Endothelial cell of umbilical vein (primary cell): ENCODE measurements around the gene DNMT3L. TPM values are rescaled to one million over a fixed set of nuclear protein-coding genes. Genes with fewer than 3 reads are reported as not detected.

Source experiments
- BruUV-seq: library from RNA; stranded (reverse); fragments of 400-500 nt; replicated peaks from 2 replicates; lab custom pipeline; 2021; lab: Mats Ljungman, UMichigan
- CTCF ChIA-PET: fragments of 300-600, 350-600 bp; sonication (Branson Sonifier 250); formaldehyde crosslinking; loops from one replicate; lab custom pipeline; 2021; ENCODE audit warnings: antibody characterized with exemption, inconsistent platforms; lab: Charles Lee
- POLR2A ChIA-PET: fragments of 300-600, 350-600 bp; sonication (Branson Sonifier 250); formaldehyde crosslinking; loops from one replicate; lab custom pipeline; 2021; ENCODE audit warnings: antibody characterized with exemption, inconsistent platforms; lab: Charles Lee
- DNase-seq: peaks from one replicate; pipeline ENCODE4 v3.0.0-alpha.2; 2011; ENCODE audit warnings: low read depth, low spot score
- FAIRE-seq: peaks from 2 replicates; lab custom pipeline; 2011; peaks lifted over from hg19 to GRCh38; lab: Jason Lieb, UNC
- H2AFZ ChIP-seq: 2 replicates; pipeline ENCODE4 v1.6.0; 2012; ENCODE audit warnings: low read depth, low read length, control low read depth, inconsistent platforms
- H3K27ac ChIP-seq: 2 replicates; pipeline ENCODE4 v1.5.1; 2011; ENCODE audit warnings: low read depth, mild to moderate bottlenecking, control low read depth, low read length, moderate library complexity; ENCODE audit not compliant: insufficient read depth
- H3K27me3 ChIP-seq, 2 experiments: 2 replicates each; pipeline versions ENCODE4 v1.6.0 to v1.6.1; 2011; ENCODE audit warnings: low read length in 2 of 2, mixed read lengths in 1 of 2; ENCODE audit not compliant: control insufficient read depth in 2 of 2, insufficient read depth in 2 of 2
- H3K36me3 ChIP-seq, 2 experiments: 2 replicates in 1 of 2; 3 replicates in 1 of 2; pipeline ENCODE4 v1.5.1; 2011; ENCODE audit warnings: low read length in 2 of 2, mild to moderate bottlenecking in 1 of 2, moderate library complexity in 1 of 2; ENCODE audit not compliant: control insufficient read depth in 2 of 2, insufficient read depth in 2 of 2; ENCODE audit errors: extremely low read depth in 1 of 2
- H3K4me1 ChIP-seq: 3 replicates; pipeline ENCODE4 v1.5.1; 2011; ENCODE audit warnings: mild to moderate bottlenecking, low read length; ENCODE audit not compliant: control insufficient read depth, insufficient read depth; ENCODE audit errors: extremely low read depth
- H3K4me2 ChIP-seq: 2 replicates; pipeline ENCODE4 v1.6.1; 2011; ENCODE audit warnings: low read length, control low read depth, mixed read lengths; ENCODE audit not compliant: insufficient read depth
- H3K4me3 ChIP-seq, 3 experiments: fragments of 200-600 bp in 1 of 3; sonication (generic), shearing (Covaris generic) in 1 of 3; replicated peaks in 1 of 3; 2 replicates each; pipeline ENCODE4 v1.5.1; 2011 to 2016; ENCODE audit warnings: control low read depth in 3 of 3, low read length in 3 of 3, mild to moderate bottlenecking in 2 of 3, inconsistent platforms in 1 of 3, low read depth in 1 of 3, moderate library complexity in 1 of 3; ENCODE audit not compliant: insufficient read depth in 1 of 3
- H3K79me2 ChIP-seq: 2 replicates; pipeline ENCODE4 v1.6.0; 2012; ENCODE audit warnings: low read length, inconsistent platforms; ENCODE audit not compliant: control insufficient read depth, insufficient read depth
- H3K9ac ChIP-seq: replicated peaks from 2 replicates; pipeline ENCODE3; 2011; ENCODE audit warnings: low read length, control low read depth; ENCODE audit not compliant: insufficient read depth; ENCODE audit errors: extremely low read depth
- H3K9me1 ChIP-seq: replicated peaks from 3 replicates; pipeline ENCODE4 v1.6.0; 2011; ENCODE audit warnings: mild to moderate bottlenecking, low read length; ENCODE audit not compliant: control insufficient read depth, insufficient read depth; ENCODE audit errors: extremely low read depth
- H3K9me3 ChIP-seq: replicated peaks from 2 replicates; pipeline ENCODE4 v1.5.1; 2012; ENCODE audit warnings: low read length, inconsistent platforms; ENCODE audit not compliant: control insufficient read depth, insufficient read depth
- H4K20me1 ChIP-seq: replicated peaks from 2 replicates; pipeline ENCODE3; 2011; ENCODE audit warnings: mild to moderate bottlenecking, low read length; ENCODE audit not compliant: control insufficient read depth, insufficient read depth; ENCODE audit errors: extremely low read depth
- CTCF ChIP-seq, 2 donors: IDR thresholded peaks; 1 replicate in 1 of 2; 2 replicates in 1 of 2; pipeline ENCODE4 v1.5.1; 2011; ENCODE audit warnings: low read length in 2 of 2, mild to moderate bottlenecking in 2 of 2, moderate library complexity in 2 of 2, control low read depth in 1 of 2, inconsistent platforms in 1 of 2, low read depth in 1 of 2; ENCODE audit not compliant: insufficient read depth in 1 of 2; ENCODE audit errors: extremely low read depth in 1 of 2
- EZH2 ChIP-seq: IDR thresholded peaks from 2 replicates; pipeline ENCODE4 v1.6.1; 2012; ENCODE audit warnings: borderline replicate concordance, low read depth, mild to moderate bottlenecking, moderate library complexity, low read length, inconsistent platforms; ENCODE audit not compliant: severe bottlenecking
- FOS ChIP-seq: IDR thresholded peaks from 2 replicates; pipeline ENCODE4 v1.6.1; 2011; ENCODE audit warnings: mild to moderate bottlenecking, low read length, moderate library complexity, borderline replicate concordance; ENCODE audit not compliant: insufficient read depth
- GATA2 ChIP-seq: IDR thresholded peaks from 2 replicates; pipeline ENCODE4 v1.7.0; 2011; ENCODE audit warnings: low read depth, mild to moderate bottlenecking, moderate library complexity, mixed read lengths, low read length; ENCODE audit not compliant: insufficient read length, insufficient read depth
- JUN ChIP-seq: IDR thresholded peaks from 2 replicates; pipeline ENCODE4 v1.6.1; 2011; ENCODE audit warnings: borderline replicate concordance, low read depth; ENCODE audit not compliant: insufficient read length, insufficient read depth
- MAX ChIP-seq: IDR thresholded peaks from 2 replicates; pipeline ENCODE4 v1.6.1; 2011; ENCODE audit not compliant: insufficient read depth, insufficient read length
- MYC ChIP-seq: IDR thresholded peaks from one replicate; pipeline ENCODE4 v1.6.1; 2011; ENCODE audit warnings: mild to moderate bottlenecking, low read depth, low read length
- POLR2A ChIP-seq: IDR thresholded peaks from 2 replicates; pipeline ENCODE4 v1.6.1; 2012; ENCODE audit warnings: low read depth, mild to moderate bottlenecking, control low read depth, low read length
- POLR2AphosphoS5 ChIP-seq: IDR thresholded peaks from 2 replicates; pipeline ENCODE4 v1.6.1; 2012; ENCODE audit warnings: low read depth, mild to moderate bottlenecking, control low read depth, low read length, moderate library complexity; ENCODE audit not compliant: insufficient read depth
- dilution Hi-C: fragments of 300-500 bp; cut with MboI; formaldehyde crosslinking; loops from one replicate; pipeline ENCODE4 v1.15.0; 2019; ENCODE audit warnings: low sequenced_read_pairs; ENCODE audit not compliant: extremely low pct_ligation_motif_present
- intact Hi-C: fragments of 100-400 bp; cut with micrococcal nuclease; formaldehyde crosslinking; loops from one replicate; pipeline ENCODE4 v1.10.0; 2022
- polyA plus RNA-seq, 4 experiments: library from polyadenylated mRNA; depleted of rRNA in 3 of 4; stranded (reverse) in 3 of 4; unstranded in 1 of 4; fragments of >200 nt; gene quantifications; 2 replicates each; pipeline versions ENCODE4 v1.2.1 to v1.2.3, GENCODE V29; 2011 to 2012; ENCODE audit warnings: missing spikeins in 1 of 4
- total RNA-seq: library from RNA; stranded (reverse); gene quantifications from 2 replicates; pipeline ENCODE4 v1.2.3, GENCODE V29; 2021

The DNMT3L gene
- total and polyA plus RNA-seq, 2 donors (not counting 3 experiments of a cell fraction or from before 2014, with no cell fraction given): not detected

DNA sequence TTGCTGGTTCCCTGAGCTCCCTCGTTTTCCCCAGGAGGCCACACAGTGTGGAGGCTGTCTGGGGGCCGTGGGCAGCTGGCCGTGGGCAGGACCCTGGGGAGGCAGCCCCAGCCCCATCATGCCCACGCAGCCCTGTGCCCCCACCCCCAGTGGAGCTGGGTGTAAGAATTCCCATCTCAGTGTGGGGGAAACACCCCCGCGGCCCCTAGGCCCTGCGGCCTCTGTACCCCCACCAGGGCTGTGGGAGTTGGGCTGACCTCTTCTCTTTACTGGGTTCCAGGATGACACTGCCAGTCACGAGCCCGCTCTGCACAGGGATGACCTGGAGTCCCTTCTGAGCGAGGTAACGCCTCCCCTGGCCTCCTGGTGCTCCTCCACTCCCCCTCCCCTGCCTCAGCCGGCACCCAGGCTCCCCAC is 34.4 kb upstream of the DNMT3L start:
- dilution Hi-C loops: no loop called here
- no peak overlapping the region for H3K27ac ChIP-seq

More for the DNA sequence above, 34.4 kb upstream of the DNMT3L start:
- H3K4me2 ChIP-seq: no peak overlapping the region
- H3K9me3 ChIP-seq: no peaks in the 10 kb centered on the region
- H3K9me1 ChIP-seq: no peaks in the 10 kb centered on the region
- no peak overlapping the region for H2AFZ ChIP-seq
- no peaks in the 10 kb centered on the region for H3K36me3 ChIP-seq
- no peaks in the 10 kb centered on the region for H3K27me3 ChIP-seq
- intact Hi-C loops: no loop called here
- H3K4me1 ChIP-seq: peaks cover 10% of the 10 kb centered on the region
- POLR2A ChIA-PET: no interaction called here
- BruUV-seq: no TSS peak
- no peak for DNase-seq
- H4K20me1 ChIP-seq: no peaks in the 10 kb centered on the region
- CTCF ChIA-PET: interaction anchor here (1.9 kb wide), 1 partner anchor 8 kb away, joined by 6 read pairs; no protein-coding TSS in a partner anchor
- no peak for FAIRE-seq
- peaks cover 7% of the 10 kb centered on the region for H3K79me2 ChIP-seq
- H3K4me3 ChIP-seq: no peak overlapping the region
- TF ChIP-seq FOS (no peak), POLR2AphosphoS5 (no peak), MYC (no peak), MAX (no peak), CTCF (IDR thresholded peaks at IDR 0.05; ENCODE audit: extremely low read depth in 1 of 2, insufficient read depth in 1 of 2, low read depth in 1 of 2, low read length in 2 of 2) (no peak), JUN (no peak), EZH2 (no peak), GATA2 (no peak), POLR2A (no peak)
- no peak overlapping the region for H3K9ac ChIP-seq
